Parathyroid adenoma (tissue), 2 donors: Measurements from ENCODE around the gene CPE.
A peak's percentile ranks its signal among the peaks of the same experiment; 100 is the strongest.

ENCODE experiments used
- H2AFZ ChIP-seq: fragments of 300-600 bp; sonication (generic); one replicate; pipeline ENCODE4 v1.7.0; 2017; ENCODE audit warnings: antibody characterized with exemption, mild to moderate bottlenecking
- H3K27ac ChIP-seq: fragments of 300-600 bp; sonication (generic); one replicate; pipeline ENCODE4 v1.7.0; 2017
- H3K27me3 ChIP-seq: fragments of 300-600 bp; sonication (generic); one replicate; pipeline ENCODE4 v1.7.0; 2017; ENCODE audit warnings: low read length; ENCODE audit not compliant: control insufficient read depth, insufficient read depth
- H3K36me3 ChIP-seq: fragments of 300-600 bp; sonication (generic); one replicate; pipeline ENCODE4 v1.7.0; 2017; ENCODE audit warnings: low read length; ENCODE audit not compliant: control insufficient read depth, insufficient read depth
- H3K4me1 ChIP-seq: fragments of 300-600 bp; sonication (generic); one replicate; pipeline ENCODE4 v1.7.0; 2017; ENCODE audit warnings: control low read depth
- H3K4me2 ChIP-seq: fragments of 300-600 bp; sonication (generic); one replicate; pipeline ENCODE4 v1.7.0; 2017; ENCODE audit warnings: low read length
- H3K4me3 ChIP-seq: fragments of 300-600 bp; sonication (generic); one replicate; pipeline ENCODE4 v1.7.0; 2017; ENCODE audit warnings: low read depth, low read length
- H3K79me2 ChIP-seq: fragments of 300-600 bp; sonication (generic); one replicate; pipeline ENCODE4 v1.7.0; 2017; ENCODE audit warnings: control low read depth
- H3K9ac ChIP-seq: fragments of 300-600 bp; sonication (generic); one replicate; pipeline ENCODE4 v1.7.0; 2017; ENCODE audit warnings: mild to moderate bottlenecking
- H3K9me3 ChIP-seq: fragments of 300-600 bp; sonication (generic); one replicate; pipeline ENCODE4 v1.7.0; 2017; ENCODE audit warnings: low read length; ENCODE audit not compliant: control insufficient read depth
- CTCF ChIP-seq: fragments of 300-600 bp; sonication (generic); IDR thresholded peaks from one replicate; pipeline ENCODE4 v1.7.0; 2017; ENCODE audit warnings: antibody characterized with exemption, mild to moderate bottlenecking
- donor health status: primary hyperparathyroidism.

The CPE gene

GRCh38 chr4:165378745-165379677, at the start of gene CPE:
CPE (plus strand) TSS chr4:165379008; CDS start chr4:165379222, 214 bp downstream.
- TF ChIP-seq CTCF: peak; percentile 44
- H3K27ac ChIP-seq: peak within 1 kb of the TSS; percentile 76
- no peaks in the 10 kb centered on the region for H3K27me3 ChIP-seq

GRCh38 chr4:165330071-165330470, 48.7 kb upstream of the CPE start:
- Histone ChIP-seq H3K9me3 (no peaks in the 10 kb centered on the region), H3K4me3 (no peak overlapping the region), H3K4me1 (peaks cover 12% of the 10 kb centered on the region), H2AFZ (no peak overlapping the region), H3K9ac (no peak overlapping the region), H3K4me2 (peak overlapping the region; percentile 1), H3K36me3 (no peaks in the 10 kb centered on the region), H3K27ac (no peak overlapping the region), H3K27me3 (no peaks in the 10 kb centered on the region), H3K79me2 (peaks cover 20% of the 10 kb centered on the region)
- no peak for TF ChIP-seq CTCF

More at GRCh38 chr4:165378745-165379677, at the start of gene CPE:
- Histone ChIP-seq H2AFZ (peak within 1 kb of the TSS; percentile 91), H3K4me1 (peaks cover 3% of the 10 kb centered on the region), H3K79me2 (no peaks in the 10 kb centered on the region), H3K9me3 (no peaks in the 10 kb centered on the region), H3K36me3 (no peaks in the 10 kb centered on the region), H3K4me3 (peak within 1 kb of the TSS; percentile 50), H3K4me2 (peak within 1 kb of the TSS; percentile 67), H3K9ac (no peak within 1 kb of the TSS)

- Histone ChIP-seq H3K36me3 (no peaks in the 10 kb centered on the region), H3K79me2 (peaks cover 20% of the 10 kb centered on the region), H3K9ac (no peak overlapping the region), H3K4me1 (peaks cover 6% of the 10 kb centered on the region), H3K27ac (no peak overlapping the region), H2AFZ (no peak overlapping the region), H3K4me2 (no peak overlapping the region), H3K9me3 (no peaks in the 10 kb centered on the region), H3K27me3 (no peaks in the 10 kb centered on the region), H3K4me3 (no peak overlapping the region)
- TF ChIP-seq CTCF: no peak
These were observed 48.1 kb upstream of the CPE start for GRCh38 chr4:165330666-165331065.

GRCh38 chr4:165331359-165331758, 47.4 kb upstream of the CPE start:
- no peak overlapping the region for H3K27ac ChIP-seq
- H3K9me3 ChIP-seq: no peaks in the 10 kb centered on the region
- no peaks in the 10 kb centered on the region for H3K36me3 ChIP-seq
- TF ChIP-seq CTCF: no peak
- H2AFZ ChIP-seq: no peak overlapping the region
- H3K79me2 ChIP-seq: peaks cover 20% of the 10 kb centered on the region
- H3K9ac ChIP-seq: no peak overlapping the region
- H3K4me1 ChIP-seq: peaks cover 4% of the 10 kb centered on the region
- no peak overlapping the region for H3K4me2 ChIP-seq
- no peak overlapping the region for H3K4me3 ChIP-seq
- no peaks in the 10 kb centered on the region for H3K27me3 ChIP-seq
